Stomach smooth muscle (tissue), 2 donors: ENCODE results near the gene SERPINB6.
"Not testable (repeated sequence)": the region's sequence is repeated elsewhere in the genome, so short reads cannot be mapped to it uniquely, and the experiment has no call there.

Source experiments
- H3K27ac ChIP-seq: one replicate; pipeline ENCODE4 v1.7.0; 2013; ENCODE audit warnings: mild to moderate bottlenecking, low read length, inconsistent platforms
- H3K27me3 ChIP-seq, 2 donors: one replicate each; pipeline ENCODE4 v1.7.0; 2013; ENCODE audit warnings: low read length in 2 of 2; ENCODE audit not compliant: insufficient read depth in 2 of 2, control insufficient read depth in 1 of 2
- H3K36me3 ChIP-seq, 2 donors: one replicate each; pipeline ENCODE4 v1.7.0; 2013; ENCODE audit warnings: low read length in 2 of 2; ENCODE audit not compliant: control insufficient read depth in 2 of 2, insufficient read depth in 2 of 2
- H3K4me1 ChIP-seq: one replicate; pipeline ENCODE4 v1.7.0; 2013; ENCODE audit warnings: low read length; ENCODE audit not compliant: control insufficient read depth, insufficient read depth
- H3K4me3 ChIP-seq, 2 donors: one replicate each; pipeline ENCODE4 v1.7.0; 2013; ENCODE audit warnings: low read length in 2 of 2
- H3K9ac ChIP-seq, 2 donors: one replicate each; pipeline ENCODE4 v1.7.0; 2013; ENCODE audit warnings: low read length in 2 of 2, mild to moderate bottlenecking in 1 of 2
- H3K9me3 ChIP-seq, 2 donors: one replicate each; pipeline ENCODE4 v1.7.0; 2013; ENCODE audit warnings: low read length in 2 of 2; ENCODE audit not compliant: control insufficient read depth in 2 of 2
- donor health status: healthy.
- donor health status: Pancreatic carcinoma.

The SERPINB6 gene

GRCh38 chr6:2909718-2910117 is 61.6 kb downstream of the SERPINB6 start:
- Histone ChIP-seq H3K27me3 (no peaks in the 10 kb centered on the region), H3K9ac (no peak overlapping the region), H3K4me1 (no peaks in the 10 kb centered on the region), H3K27ac (no peak overlapping the region), H3K36me3 (no peaks in the 10 kb centered on the region), H3K9me3 (no peaks in the 10 kb centered on the region), H3K4me3 (no peak overlapping the region)

- H3K9ac ChIP-seq, H3K27ac ChIP-seq, H3K36me3 ChIP-seq, H3K4me3 ChIP-seq, H3K4me1 ChIP-seq, H3K27me3 ChIP-seq, H3K9me3 ChIP-seq: not testable (repeated sequence)
These were observed 62.2 kb downstream of the SERPINB6 start for GRCh38 chr6:2909051-2909606.

DNA sequence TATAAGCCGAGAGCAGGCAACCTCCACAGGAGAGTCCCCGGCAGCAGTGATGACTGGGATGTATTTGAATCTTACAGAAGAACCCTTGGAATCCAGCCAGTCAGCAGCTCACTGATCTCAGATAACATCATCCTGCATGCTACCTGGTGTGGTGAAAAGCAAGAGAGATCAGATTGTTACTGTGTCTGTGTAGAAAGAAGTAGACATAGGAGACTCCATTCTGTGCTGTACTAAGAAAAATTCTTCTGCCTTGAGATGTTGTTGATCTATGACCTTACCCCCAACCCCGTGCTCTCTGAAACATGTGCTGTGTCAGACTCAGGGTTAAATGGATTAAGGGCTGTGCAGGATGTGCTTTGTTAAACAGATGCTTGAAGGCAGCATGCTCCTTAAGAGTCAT is 62.9 kb downstream of the SERPINB6 start:
- not testable (repeated sequence) for H3K27ac ChIP-seq

DNA sequence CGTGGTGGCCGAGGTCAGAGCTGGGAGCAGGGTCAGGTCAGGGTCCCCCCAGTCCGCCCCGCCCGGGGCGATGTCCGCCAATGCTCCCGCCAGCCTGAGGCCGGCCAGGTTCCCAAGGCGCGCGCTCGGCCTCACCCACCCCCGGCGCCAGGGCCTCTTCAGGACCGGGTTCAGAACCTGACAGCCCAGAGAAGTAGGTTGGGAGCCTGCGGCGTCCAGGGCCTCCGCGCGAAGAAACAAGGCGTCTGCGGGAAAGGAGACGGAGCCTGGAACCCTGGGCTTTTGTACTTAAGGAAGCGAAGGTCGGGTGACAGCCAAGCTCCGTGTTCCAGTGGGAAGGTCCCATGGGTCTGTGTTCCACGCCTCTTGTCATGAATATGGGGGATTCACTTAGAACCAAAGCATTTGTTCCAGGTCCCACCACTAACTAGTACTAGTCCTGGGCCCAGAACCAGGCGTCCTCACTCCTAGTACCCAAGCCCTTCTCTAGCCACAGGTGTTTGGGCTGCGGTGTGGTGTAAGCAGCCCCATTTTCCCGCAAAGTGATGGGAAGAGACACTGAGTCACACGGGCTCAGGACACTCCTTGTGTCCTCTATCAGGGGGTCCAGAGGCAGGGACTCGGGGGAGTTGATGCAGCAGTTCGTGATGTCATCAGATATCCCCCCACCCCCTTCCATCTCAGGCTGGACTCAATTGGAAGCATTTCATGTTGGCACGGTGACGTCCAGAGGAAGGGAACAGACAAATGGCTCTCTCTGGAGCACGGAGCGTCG is 67.8 kb downstream of the SERPINB6 start:
- H3K36me3 ChIP-seq, H3K27ac ChIP-seq, H3K9ac ChIP-seq, H3K27me3 ChIP-seq, H3K9me3 ChIP-seq: not testable (repeated sequence)
- peaks cover 25% of the 10 kb centered on the region for H3K4me1 ChIP-seq
- H3K4me3 ChIP-seq, result peak overlapping the region; percentile 77 to 86

More for the DNA sequence above, 62.9 kb downstream of the SERPINB6 start:
- not testable (repeated sequence) for H3K4me1 ChIP-seq, H3K36me3 ChIP-seq, H3K9ac ChIP-seq, H3K9me3 ChIP-seq, H3K27me3 ChIP-seq, H3K4me3 ChIP-seq

DNA sequence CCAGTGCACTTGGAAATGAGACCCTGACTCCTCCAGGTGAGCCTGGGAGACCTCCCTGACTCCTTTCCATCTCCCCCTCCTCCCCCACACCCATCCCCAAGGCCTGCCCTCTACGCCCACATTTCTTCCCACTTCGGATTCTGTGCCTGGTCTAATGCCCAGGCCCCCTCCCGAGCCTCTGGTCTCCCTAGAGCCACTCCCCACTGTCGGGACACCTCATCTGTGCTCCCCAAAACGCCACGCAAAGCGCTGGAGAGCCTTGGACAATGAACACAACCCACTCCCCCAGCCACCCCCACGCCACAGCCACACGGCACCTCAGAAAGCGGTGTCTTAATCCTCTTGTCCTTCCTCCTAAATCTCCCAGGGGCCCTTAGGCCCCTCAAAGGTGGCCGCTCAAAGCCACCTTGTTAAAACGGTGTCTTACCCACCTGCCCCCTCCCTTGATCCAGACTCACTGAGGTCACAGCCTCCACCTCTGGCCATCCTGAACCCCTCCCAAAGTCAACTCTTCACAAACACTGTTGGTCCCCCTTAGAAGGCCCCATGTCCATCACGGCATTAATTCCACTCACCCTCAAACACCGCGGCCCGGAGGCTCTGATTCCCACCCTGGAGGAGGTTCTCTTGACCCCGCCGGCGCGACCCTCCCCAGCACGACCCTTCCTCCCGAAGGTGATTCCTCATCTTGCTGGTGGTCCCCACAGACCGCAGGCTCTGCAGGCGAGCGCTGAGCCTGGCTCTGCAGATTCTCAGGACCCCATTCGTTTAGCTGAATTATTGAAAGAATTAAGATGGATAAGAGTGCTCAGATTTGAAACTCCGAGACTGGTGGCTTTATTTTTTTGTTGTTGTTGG is 69.5 kb downstream of the SERPINB6 start:
- Histone ChIP-seq H3K4me1 (peaks cover 25% of the 10 kb centered on the region), H3K9ac (peak overlapping the region; percentile 66 to 76), H3K4me3 (peak overlapping the region; percentile 77 to 86)
- not testable (repeated sequence) for H3K9me3 ChIP-seq, H3K27ac ChIP-seq, H3K36me3 ChIP-seq, H3K27me3 ChIP-seq

GRCh38 chr6:2900821-2901644 is 70.3 kb downstream of the SERPINB6 start:
- Histone ChIP-seq H3K4me1 (peaks cover 25% of the 10 kb centered on the region), H3K36me3 (peaks cover 6 to 9% of the 10 kb centered on the region in 2 donors), H3K9ac (no peak overlapping the region), H3K9me3 (no peaks in the 10 kb centered on the region), H3K27me3 (no peaks in the 10 kb centered on the region), H3K27ac (no peak overlapping the region), H3K4me3 (peak overlapping the region; percentile 40 to 63)

- H3K36me3 ChIP-seq, result peaks cover 6 to 11% of the 10 kb centered on the region in 2 donors
- no peaks in the 10 kb centered on the region for H3K27me3 ChIP-seq
- peak overlapping the region; percentile 33 to 63 for H3K4me3 ChIP-seq
- H3K9me3 ChIP-seq, result no peaks in the 10 kb centered on the region
- H3K4me1 ChIP-seq, result peaks cover 25% of the 10 kb centered on the region
- peak overlapping the region; percentile 31 for H3K27ac ChIP-seq
- H3K9ac ChIP-seq, result no peak overlapping the region
These were observed 71.1 kb downstream of the SERPINB6 start for GRCh38 chr6:2900221-2900807.

- H3K9me3 ChIP-seq, result no peaks in the 10 kb centered on the region
- no peak overlapping the region for H3K4me3 ChIP-seq
- H3K36me3 ChIP-seq, result peaks cover 9 to 15% of the 10 kb centered on the region in 2 donors
- H3K27ac ChIP-seq, result peak overlapping the region; percentile 31
- no peak overlapping the region for H3K9ac ChIP-seq
- H3K27me3 ChIP-seq, result no peaks in the 10 kb centered on the region
- peaks cover 25% of the 10 kb centered on the region for H3K4me1 ChIP-seq
These were observed 71.8 kb downstream of the SERPINB6 start for GRCh38 chr6:2899596-2899995.
